Endothelial cell of umbilical vein (primary cell): ENCODE data around the gene TOR4A.
A peak's percentile ranks its signal among the peaks of the same experiment; 100 is the strongest.

Source experiments
- CTCF ChIP-seq, 2 donors: IDR thresholded peaks; 1 replicate in 1 of 2; 2 replicates in 1 of 2; pipeline ENCODE4 v1.5.1; 2011; ENCODE audit warnings: low read length in 2 of 2, mild to moderate bottlenecking in 2 of 2, moderate library complexity in 2 of 2, control low read depth in 1 of 2, inconsistent platforms in 1 of 2, low read depth in 1 of 2; ENCODE audit not compliant: insufficient read depth in 1 of 2; ENCODE audit errors: extremely low read depth in 1 of 2
- EZH2 ChIP-seq: IDR thresholded peaks from 2 replicates; pipeline ENCODE4 v1.6.1; 2012; ENCODE audit warnings: borderline replicate concordance, low read depth, mild to moderate bottlenecking, moderate library complexity, low read length, inconsistent platforms; ENCODE audit not compliant: severe bottlenecking
- FOS ChIP-seq: IDR thresholded peaks from 2 replicates; pipeline ENCODE4 v1.6.1; 2011; ENCODE audit warnings: mild to moderate bottlenecking, low read length, moderate library complexity, borderline replicate concordance; ENCODE audit not compliant: insufficient read depth
- GATA2 ChIP-seq: IDR thresholded peaks from 2 replicates; pipeline ENCODE4 v1.7.0; 2011; ENCODE audit warnings: low read depth, mild to moderate bottlenecking, moderate library complexity, mixed read lengths, low read length; ENCODE audit not compliant: insufficient read length, insufficient read depth
- JUN ChIP-seq: IDR thresholded peaks from 2 replicates; pipeline ENCODE4 v1.6.1; 2011; ENCODE audit warnings: borderline replicate concordance, low read depth; ENCODE audit not compliant: insufficient read length, insufficient read depth
- MAX ChIP-seq: IDR thresholded peaks from 2 replicates; pipeline ENCODE4 v1.6.1; 2011; ENCODE audit not compliant: insufficient read depth, insufficient read length
- MYC ChIP-seq: IDR thresholded peaks from one replicate; pipeline ENCODE4 v1.6.1; 2011; ENCODE audit warnings: mild to moderate bottlenecking, low read depth, low read length
- POLR2A ChIP-seq: IDR thresholded peaks from 2 replicates; pipeline ENCODE4 v1.6.1; 2012; ENCODE audit warnings: low read depth, mild to moderate bottlenecking, control low read depth, low read length
- POLR2AphosphoS5 ChIP-seq: IDR thresholded peaks from 2 replicates; pipeline ENCODE4 v1.6.1; 2012; ENCODE audit warnings: low read depth, mild to moderate bottlenecking, control low read depth, low read length, moderate library complexity; ENCODE audit not compliant: insufficient read depth

GRCh38 chr9:137294681-137295237, 17.2 kb downstream of the TOR4A start:
- TF ChIP-seq CTCF (IDR thresholded peaks at IDR 0.05; ENCODE audit: extremely low read depth in 1 of 2, insufficient read depth in 1 of 2, low read depth in 1 of 2, low read length in 2 of 2) (peak; percentile 33 to 34), POLR2A (no peak), EZH2 (no peak), JUN (no peak), MYC (no peak), POLR2AphosphoS5 (no peak), GATA2 (no peak), MAX (peak; percentile 77), FOS (no peak)
